Hippocampal formation (tissue), 2 donors: Measurements from ENCODE around the gene PLBD2.

Experiments
- DNase-seq, 2 donors: peaks; one replicate each; lab custom pipeline; 2025; lab: John Stamatoyannopoulos, UW

PLBD2 gene, protein sequence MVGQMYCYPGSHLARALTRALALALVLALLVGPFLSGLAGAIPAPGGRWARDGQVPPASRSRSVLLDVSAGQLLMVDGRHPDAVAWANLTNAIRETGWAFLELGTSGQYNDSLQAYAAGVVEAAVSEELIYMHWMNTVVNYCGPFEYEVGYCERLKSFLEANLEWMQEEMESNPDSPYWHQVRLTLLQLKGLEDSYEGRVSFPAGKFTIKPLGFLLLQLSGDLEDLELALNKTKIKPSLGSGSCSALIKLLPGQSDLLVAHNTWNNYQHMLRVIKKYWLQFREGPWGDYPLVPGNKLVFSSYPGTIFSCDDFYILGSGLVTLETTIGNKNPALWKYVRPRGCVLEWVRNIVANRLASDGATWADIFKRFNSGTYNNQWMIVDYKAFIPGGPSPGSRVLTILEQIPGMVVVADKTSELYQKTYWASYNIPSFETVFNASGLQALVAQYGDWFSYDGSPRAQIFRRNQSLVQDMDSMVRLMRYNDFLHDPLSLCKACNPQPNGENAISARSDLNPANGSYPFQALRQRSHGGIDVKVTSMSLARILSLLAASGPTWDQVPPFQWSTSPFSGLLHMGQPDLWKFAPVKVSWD

DNA sequence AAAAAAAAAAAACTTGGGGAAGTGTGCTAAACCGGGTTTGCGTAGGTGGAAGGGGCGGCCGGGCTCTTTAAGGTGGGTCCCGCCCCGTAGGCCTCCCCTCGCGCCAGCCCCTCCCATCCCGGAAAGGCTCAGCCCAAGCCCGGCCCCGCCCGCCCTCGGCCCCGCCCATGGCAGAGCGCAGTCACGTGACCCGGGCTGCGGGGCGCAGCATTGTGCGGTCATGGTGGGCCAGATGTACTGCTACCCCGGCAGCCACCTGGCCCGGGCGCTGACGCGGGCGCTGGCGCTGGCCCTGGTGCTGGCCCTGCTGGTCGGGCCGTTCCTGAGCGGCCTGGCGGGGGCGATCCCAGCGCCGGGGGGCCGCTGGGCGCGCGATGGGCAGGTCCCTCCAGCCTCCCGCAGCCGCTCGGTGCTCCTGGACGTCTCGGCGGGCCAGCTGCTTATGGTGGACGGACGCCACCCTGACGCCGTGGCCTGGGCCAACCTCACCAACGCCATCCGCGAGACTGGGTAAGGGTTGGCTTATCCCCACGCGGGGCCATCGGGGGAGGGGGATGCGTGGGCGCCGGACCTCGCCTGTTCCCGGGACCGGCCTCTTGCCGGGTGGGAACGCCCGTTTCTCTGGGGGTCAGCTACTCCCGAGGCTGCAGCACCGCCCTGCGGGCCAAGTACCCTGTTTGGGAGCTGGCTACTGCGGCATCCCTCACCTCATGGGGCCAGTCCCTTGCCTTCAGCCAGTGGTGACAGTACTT is at the start of gene PLBD2:
Gene PLBD2, plus strand, starts transcription at position 207 of the 752 bp plus-strand sequence. Its CDS starts 14 bp downstream, at position 221.
- peak; percentile 84 to 95 for DNase-seq

DNA sequence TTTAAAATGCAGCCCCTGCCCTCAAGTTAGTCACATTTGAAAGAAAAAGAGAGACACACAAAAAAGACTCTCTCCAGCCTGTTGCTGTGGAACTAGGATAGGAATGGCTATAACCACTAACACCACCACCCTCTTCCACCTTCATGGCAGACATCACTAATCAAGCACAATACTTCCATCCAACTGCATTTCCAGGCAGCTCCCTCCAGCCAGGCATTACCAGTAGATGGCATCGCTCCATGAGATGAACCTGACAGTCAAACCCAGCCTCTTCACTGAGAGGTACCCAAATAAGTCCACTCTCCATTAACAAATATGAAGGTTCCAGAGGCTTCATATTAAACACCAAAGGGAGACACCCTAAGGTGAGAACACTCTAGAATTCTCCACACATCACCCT is 47.9 kb upstream of the PLBD2 start:
- no peak for DNase-seq

DNA sequence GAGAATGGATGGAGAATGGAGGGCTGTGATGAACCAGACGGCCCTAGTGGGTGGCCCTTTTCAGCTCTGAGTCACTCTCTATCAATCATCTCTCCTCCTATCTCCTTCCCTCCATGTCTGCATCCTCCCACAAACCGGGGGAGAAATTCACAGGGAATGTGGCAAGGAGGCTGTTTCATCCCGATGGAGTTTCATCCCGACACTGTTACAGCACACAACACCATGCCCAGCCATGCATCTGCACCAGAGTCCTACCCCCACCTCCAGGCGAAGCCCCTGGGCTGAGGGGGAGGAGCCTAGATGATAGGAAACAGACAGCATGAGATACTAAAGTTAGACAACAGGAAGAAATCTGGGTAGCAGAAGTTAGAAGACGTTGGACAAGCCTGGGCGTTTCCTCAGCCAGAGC is 44.3 kb upstream of the PLBD2 start:
- DNase-seq: no peak

DNA sequence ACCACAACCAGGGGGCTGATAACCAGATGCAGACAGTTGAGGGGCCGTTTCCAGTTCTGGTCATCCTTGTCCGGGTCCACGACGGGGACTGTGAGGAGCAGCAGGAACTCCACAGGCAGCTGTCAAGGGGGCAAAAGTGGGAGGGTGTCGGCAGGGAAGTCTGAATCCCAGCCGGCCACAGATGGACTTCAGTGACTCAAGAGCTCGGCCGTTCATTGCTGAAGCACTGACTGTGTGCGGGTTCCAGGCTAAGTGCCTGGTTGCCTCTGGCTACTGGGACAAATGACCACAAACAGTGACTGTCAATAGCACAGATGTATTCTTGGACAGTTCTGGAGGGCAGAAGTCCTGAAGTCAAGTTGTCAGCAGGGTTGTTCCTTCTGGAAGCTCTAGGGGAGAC is 43.0 kb upstream of the PLBD2 start:
- no peak for DNase-seq

DNA sequence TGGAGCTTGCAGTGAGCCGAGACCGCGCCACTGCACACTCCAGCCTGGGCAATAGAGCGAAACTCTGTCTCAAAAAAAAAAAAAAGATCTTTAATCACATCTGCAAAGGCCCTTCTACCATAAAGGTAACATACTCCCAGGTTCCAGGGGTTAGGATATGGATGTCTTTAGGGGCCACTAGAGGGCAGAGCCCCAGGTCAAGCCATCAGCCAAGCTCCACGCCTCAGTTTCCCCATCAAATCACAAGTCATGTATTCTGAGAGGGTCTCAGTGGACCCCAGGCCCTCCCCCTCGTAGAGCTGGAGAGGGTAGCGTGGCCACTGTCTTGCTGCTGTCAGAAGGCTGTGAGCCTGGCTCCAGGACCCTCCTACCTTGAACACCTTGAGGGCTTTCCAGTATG is 42.2 kb upstream of the PLBD2 start:
- no peak for DNase-seq

DNA sequence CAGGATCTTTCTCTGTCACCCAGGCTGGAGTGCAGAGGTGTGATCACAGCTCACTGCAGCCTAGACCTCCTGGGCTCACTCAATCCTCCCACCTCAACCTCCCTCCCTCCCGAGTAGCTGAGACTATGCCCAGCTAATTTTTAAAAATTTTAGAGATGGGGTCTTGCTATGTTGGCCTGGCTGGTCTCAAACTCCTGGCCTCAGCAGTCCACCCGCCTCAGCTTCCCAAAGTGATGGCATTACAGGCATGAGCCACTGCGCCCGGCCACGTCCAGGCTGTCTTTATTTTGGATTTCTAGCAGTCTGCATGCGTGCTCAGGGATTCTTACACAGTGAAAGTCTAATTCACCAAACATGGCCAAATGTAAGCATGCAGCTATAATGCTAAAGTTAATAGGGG is 41.3 kb upstream of the PLBD2 start:
- no peak for DNase-seq

DNA sequence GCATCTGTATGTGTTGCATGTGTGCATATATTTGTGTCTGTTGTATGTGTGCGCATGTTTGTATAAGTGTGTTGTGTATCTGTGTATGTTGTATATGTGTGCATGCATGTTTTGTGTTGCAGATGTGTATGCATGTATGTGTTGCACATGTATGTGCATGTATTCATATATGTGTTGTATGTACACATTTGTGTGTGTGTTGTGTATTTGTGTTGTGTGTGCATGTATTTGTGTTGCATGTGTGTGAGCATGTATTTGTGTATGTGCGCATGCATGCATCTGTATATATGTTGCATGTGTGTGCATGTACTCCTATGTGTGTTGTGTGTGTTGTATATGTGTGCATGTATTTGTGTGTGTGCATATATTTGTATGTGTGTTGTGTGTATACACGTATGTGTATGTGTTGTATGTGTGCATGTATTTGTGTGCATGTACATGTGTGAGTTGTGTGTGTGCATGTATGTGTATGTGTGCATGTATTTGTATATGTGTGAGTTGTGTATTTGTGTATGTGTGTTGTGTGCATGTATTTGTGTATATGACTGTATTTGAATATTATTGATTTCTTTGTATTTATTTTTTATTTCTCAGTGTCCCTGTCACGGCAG is 40.2 kb upstream of the PLBD2 start:
- DNase-seq: no peak

DNA sequence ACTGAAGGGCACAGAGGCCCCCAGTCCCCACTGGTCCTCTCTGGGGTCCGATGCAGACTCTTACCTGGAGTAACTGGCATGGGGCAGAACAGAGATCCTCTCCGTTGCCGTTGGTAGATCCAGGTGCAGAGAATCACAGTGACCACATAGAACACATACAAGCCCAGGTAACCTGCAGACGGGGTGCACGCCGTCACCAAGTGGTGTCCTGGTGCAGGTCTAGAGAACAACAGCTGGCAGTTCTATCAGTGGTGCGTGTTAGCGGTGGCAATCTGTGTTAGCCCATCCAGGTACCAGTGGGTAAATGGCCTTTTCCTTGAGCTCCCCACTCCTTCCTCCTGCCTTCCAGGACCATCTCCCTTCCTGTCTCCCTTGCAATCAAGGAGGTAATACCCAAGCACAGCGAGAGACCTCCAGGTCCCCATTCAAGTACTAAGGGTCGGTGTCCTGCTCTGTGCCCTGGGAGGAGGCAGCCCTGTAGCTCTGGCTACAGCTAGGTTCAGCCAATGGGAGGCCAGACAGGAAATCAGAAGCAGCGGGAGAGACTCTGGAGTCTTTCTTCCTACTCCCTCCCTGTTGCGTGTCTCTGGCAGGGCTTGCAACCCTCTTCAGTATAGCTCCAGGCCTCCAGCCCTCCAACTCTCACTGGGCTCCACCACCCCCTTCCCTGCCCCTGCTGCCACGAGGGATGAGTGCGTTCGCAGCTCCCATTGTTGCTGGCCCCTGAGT is 39.3 kb upstream of the PLBD2 start:
- no peak for DNase-seq

DNA sequence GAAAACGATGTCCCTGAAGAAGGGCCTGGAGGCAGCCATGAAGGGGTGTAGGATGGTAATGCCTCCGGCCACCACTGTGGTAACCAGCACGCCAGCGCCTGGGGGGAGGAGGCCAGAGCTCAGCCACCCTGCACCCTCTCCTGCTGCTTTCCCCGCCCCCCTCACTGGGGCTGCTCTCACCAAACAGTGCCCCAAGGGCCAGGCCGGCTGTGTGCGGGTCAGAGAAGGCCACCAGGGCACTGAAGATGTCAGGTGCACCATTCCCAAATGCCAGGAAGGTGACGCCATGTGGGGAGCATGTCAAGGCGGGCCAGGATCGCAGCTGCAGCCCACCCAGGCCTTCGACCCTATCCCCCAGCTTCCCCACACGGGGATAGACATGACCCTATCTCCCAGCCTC is 38.0 kb upstream of the PLBD2 start:
- DNase-seq: no peak

DNA sequence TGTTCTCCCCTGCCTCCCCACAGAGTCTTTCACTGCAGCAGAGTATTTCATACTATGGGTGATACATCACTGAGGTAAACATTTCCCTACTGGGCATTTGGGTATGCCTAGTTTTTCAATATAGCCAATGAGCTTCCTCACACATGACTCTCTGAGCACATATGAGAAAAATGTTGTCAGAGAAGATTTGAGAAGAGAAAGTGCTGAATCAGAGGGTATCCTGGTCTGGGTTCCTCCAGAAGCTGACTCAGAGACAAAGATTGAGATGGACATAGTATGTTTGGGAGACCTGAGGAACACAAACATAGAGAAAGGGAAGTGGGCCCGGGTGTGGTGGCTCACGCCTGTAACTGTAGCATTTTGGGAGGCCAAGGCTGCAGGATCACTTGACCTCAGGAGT is 36.0 kb upstream of the PLBD2 start:
- DNase-seq: no peak

DNA sequence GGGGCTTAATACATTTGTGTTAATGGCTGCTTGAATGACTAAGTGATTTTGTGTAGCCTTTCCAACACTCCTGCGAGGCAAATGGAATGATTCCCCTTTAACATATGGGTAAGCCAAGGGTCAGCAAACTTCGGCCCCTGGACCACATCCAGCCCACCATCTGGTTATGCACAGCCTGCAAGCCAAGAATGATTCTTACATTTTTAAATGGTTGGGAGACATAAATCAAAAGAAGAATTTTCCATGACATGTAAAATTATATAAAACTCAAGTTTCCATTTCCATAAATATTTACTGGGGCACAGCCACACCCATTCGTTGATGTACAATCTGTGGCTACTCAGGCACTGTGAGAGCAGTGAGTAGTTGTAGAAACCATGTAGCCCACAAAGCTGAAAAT is 32.5 kb upstream of the PLBD2 start:
- no peak for DNase-seq

DNA sequence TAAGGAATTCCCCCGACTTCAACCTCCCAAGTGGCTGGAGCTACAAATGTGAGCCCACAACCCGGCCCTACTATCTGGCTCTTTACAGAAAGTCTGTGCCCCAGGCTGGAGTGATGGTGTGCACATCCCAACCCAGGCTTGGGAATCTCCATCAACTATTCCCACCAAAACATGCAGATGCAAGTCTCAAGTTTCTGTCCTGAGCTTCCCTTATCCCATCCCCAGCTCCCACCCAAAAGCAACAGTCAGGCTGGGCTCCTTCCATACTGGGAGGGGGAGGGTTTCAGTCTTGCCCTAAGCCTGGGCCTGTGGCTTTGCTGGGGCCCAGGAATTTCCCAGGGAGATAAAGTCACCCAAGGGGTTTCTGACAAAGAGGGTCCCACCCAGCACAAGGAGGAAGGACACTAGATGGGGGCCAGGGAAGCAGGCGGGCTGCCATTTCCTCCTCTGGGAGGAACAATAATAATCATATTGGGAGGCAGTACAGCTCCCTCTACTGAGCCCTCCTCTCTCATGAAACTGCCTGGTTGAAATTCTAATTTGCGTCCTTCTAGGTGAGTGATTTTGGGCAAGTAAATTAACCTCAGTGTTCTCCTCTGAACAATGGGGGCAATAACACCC is 31.5 kb upstream of the PLBD2 start:
- DNase-seq: no peak

DNA sequence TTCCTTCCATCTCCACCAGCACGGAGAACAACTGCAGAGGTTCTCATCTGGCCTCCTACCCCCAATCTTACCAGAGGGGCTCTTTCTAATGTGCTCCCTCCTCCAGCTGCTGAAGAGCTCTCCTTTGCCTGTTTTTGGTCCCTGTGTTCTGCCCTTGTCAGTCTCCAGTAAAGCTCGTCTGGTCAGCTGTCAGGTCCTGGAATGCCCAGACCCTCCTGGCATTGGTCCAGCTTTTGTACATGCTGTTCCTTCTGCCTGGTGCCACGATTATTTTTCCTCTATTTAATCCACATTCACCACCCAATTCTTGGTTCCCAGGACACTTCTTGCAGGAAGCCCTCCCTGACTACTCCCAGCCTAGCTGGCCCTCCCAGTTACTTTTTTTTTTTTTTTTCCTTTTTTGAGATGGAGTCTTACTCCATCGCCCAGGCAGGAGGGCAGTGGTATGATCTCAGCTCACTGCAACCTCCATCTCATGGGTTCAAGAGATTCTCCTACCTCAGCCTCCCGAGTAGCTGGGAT is 30.0 kb upstream of the PLBD2 start:
- DNase-seq: no peak

DNA sequence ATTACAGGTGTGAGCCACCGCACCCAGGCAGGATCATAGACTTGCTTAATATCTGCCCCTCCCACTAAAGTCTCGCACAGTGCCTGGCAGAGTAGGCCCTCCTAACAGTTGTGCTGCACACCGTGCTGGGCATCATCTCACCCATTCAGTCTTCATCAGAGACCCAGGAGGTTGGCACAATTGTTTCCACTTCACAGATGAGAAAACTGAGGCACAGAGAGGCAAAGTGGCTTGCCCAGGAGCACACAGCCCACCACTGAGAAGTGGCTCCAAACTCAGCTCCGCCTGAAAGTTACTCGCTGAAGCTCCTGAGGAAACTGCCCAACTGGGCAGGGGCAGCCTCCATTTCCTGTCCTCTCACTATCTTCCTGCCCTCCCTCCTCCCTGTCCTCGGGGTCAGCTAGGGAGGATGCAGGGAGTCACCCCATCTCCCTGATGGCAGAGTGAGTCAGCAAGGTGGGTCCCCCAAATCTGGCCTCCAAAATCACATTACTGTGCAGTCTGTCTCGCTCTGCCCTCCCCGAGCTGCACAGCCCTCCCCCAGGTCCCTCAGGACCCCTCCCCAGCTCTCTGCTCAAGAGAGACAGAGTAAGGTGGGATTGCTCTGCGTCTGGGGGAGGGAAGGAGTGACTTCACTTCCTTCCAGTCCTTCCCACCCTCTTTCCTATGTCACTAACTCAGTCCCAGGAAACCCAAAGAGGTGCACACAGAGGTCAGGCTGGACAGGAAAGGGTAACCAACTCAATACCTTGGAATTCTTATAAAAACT is 29.2 kb upstream of the PLBD2 start:
- no peak for DNase-seq

DNA sequence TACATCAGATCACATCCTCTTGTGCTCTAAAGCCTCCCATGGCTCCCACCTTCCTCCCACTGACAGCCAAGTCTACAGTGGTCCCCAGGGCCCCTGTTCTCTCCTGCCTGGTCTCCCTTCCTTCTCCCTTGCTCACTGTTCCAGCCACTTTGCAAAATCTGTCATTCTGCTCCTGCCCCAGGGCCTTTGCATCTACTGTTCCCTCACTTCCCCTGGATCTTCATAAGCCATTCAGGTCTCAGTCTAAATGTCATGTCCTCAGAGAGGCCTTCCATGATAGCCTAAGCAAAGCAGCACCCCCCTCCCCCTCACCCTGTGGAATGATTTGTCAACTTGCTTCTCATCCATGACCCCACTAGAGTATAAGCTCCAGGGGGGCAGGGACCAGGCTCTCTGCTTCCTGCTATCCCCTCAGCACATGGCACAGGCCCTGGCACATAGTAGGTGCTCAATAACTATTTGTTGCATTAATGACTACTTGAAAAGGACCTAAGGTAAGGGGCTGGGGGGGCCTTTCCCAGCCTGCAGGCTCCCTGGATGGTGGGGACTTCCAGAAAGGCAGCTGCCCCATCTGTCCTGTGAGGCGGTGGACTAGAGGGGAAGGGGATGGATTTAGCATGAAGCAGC is 28.5 kb upstream of the PLBD2 start:
- no peak for DNase-seq

DNA sequence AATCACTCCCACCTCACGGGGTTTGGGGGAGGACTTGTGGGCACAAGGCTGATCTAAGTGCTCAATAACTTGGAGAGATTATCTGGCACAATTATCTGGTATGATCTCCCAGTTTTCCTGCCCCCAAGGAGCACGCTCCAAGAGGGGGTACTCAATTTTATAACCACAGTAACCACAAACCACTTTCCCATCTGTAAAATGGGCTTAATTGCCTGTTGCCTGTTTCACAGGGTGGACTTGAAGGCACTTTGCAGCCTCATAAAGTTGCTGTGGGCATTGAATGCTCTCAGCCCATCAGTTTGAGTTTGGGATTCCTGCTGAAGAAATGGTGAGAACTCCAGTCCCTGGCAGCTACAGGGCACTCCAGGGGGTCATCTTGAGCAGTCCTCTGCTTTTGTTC is 27.9 kb upstream of the PLBD2 start:
- DNase-seq: no peak

DNA sequence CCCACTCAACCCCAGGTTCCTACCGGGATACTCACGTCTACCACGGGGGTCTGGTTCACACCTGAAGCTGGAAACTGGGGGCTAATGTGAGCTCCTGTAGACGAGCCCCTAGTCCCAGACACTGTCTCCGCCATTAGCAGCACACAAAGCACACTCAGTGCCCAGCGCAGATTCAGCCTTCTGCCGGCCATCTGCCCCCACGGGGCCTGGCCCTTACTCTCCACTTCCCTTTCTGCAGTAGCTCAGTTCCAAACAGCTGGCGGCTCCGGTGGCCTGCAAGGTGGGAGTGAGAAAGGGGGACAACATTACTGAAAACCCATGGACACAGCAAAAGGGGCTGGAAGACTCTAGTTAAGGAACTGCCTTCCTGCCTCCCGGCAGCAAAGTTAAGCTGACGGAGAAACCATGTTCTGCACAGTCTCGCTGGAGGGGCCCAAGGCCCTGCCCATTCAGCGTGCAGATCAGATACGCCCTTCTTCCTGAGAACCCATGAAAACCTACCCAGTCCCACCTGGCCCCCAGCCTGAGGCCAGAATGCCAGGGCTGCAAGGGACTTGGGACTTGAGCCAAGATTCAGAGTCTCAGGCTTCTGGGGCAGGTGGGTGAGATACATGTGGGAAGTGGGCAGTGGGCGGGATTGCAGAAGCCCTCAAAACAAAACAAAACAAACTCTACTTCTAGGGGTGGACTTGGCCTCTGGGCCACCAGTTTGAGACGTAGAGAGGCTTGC is 25.5 kb upstream of the PLBD2 start:
- peak in 1 of 2 donors; percentile 8 for DNase-seq

DNA sequence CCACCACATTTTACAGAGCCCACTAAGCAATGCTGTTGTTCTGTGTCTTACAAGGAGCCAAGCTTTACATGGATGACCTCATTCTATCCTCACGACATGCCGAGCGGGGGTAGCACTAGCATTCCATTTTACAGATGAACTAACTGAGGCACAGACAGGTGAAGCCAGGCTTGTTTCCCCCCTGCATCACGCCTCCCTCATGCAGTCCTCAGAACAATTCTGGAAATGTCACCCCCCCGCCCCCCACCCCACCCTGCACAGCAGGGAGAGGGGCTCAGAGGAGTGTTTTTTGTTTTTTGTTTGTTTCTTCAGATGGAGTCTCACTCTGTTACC is 25.0 kb upstream of the PLBD2 start:
- no peak for DNase-seq
